Right kidney (tissue), 1 donor: ENCODE measurements around the gene IDI1.
"Not testable (repeated sequence)": the region's sequence is repeated elsewhere in the genome, so short reads cannot be mapped to it uniquely, and the experiment has no call there.

Source experiments
- DNase-seq: peaks from one replicate; pipeline ENCODE4 v3.0.0-alpha.2; 2016

Gene IDI1

GRCh38 chr10:1037098-1037497 lies 11.8 kb downstream of the IDI1 start:
- no peak for DNase-seq

- DNase-seq = no peak
These were observed 12.6 kb downstream of the IDI1 start for GRCh38 chr10:1036341-1036791.

- DNase-seq = no peak
These were observed 13.7 kb downstream of the IDI1 start for GRCh38 chr10:1035201-1035600.

GRCh38 chr10:1034758-1035157 lies 14.2 kb downstream of the IDI1 start:
- DNase-seq = no peak

GRCh38 chr10:1033601-1034000 lies 15.3 kb downstream of the IDI1 start:
- no peak for DNase-seq

- DNase-seq = no peak
These were observed 19.1 kb downstream of the IDI1 start for GRCh38 chr10:1029838-1030237.

GRCh38 chr10:1026578-1026977 lies 22.3 kb downstream of the IDI1 start:
- no peak for DNase-seq

GRCh38 chr10:1025683-1026082 lies 23.2 kb downstream of the IDI1 start, which contains the start of gene IDI2:
TSS of gene IDI2 (minus strand) at chr10:1025859. CDS start at chr10:1024723, 1,136 bp downstream.
- no peak for DNase-seq

GRCh38 chr10:1024103-1024502 lies 24.8 kb downstream of the IDI1 start:
- DNase-seq = no peak

- no peak for DNase-seq
These were observed 26.5 kb downstream of the IDI1 start for GRCh38 chr10:1022413-1022812.

GRCh38 chr10:1020958-1021357 lies 28.0 kb downstream of the IDI1 start:
- DNase-seq = no peak

GRCh38 chr10:1020460-1020859 lies 28.5 kb downstream of the IDI1 start:
- no peak for DNase-seq

GRCh38 chr10:1019362-1019761 lies 29.6 kb downstream of the IDI1 start:
- DNase-seq = no peak

GRCh38 chr10:1015688-1016087 lies 33.2 kb downstream of the IDI1 start:
- no peak for DNase-seq

- DNase-seq = no peak
These were observed 37.2 kb downstream of the IDI1 start for GRCh38 chr10:1011696-1012095.

GRCh38 chr10:1010703-1011102 lies 38.2 kb downstream of the IDI1 start:
- DNase-seq = no peak

- not testable (repeated sequence) for DNase-seq
These were observed 39.0 kb downstream of the IDI1 start for GRCh38 chr10:1009947-1010346.

- no peak for DNase-seq
These were observed 39.8 kb downstream of the IDI1 start for GRCh38 chr10:1009071-1009494.

- no peak for DNase-seq
These were observed 41.3 kb downstream of the IDI1 start for GRCh38 chr10:1007583-1007982.

GRCh38 chr10:1006573-1006972 lies 42.3 kb downstream of the IDI1 start:
- no peak for DNase-seq

GRCh38 chr10:1003884-1004670 lies 44.8 kb downstream of the IDI1 start:
- DNase-seq = no peak

GRCh38 chr10:1002425-1003006 lies 46.4 kb downstream of the IDI1 start:
- no peak for DNase-seq

GRCh38 chr10:997266-998022 lies 51.5 kb downstream of the IDI1 start:
- no peak for DNase-seq
